ENCODE data around the gene AHNAK.
"Not testable (repeated sequence)": the region's sequence is repeated elsewhere in the genome, so short reads cannot be mapped to it uniquely, and the experiment has no call there.

Gene AHNAK

GRCh38 chr11:62550478-62550877 lies 3.9 kb upstream of the AHNAK start:
- not testable (repeated sequence) for DNase-seq (ENCODE audit: low read depth)

DNA sequence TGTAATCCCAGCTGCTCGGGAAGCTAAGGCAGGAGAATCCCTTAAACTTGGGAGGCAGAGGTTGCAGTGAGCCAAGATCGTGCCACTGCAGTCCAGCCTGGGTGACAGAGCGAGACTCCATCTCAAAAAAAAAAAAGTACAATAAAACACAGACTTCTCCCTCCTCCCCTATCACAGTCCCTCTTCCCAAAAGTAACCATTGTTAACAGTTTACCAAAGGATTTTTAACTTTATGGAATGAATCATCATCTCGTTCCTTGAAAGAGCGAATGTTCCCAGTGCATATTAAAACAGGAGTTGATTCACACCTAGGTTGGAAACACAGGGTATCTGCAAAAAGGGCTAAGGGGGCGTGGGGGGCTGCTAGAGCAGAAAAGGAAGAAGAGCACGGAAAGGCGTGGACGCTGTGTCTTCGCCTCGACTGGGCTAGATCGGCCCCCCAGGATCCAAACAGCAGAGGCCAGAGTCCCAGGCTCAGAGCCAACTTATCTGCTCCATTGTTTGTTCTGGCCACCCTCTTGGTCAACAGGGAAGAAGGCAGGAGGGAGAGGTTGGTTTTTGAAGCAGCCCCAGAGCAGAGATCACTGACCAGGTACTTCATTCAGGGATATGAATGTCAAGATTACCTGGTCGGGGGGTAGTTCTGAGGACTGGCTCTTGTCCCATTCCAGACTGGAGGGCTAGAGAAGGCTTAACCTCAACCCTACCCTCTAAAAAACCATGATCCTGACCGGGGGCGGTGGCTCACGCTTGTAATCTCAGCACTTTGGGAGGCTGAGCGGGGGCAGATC lies 2.1 kb upstream of the AHNAK start:
- no peak for DNase-seq (ENCODE audit: low read depth)

DNA sequence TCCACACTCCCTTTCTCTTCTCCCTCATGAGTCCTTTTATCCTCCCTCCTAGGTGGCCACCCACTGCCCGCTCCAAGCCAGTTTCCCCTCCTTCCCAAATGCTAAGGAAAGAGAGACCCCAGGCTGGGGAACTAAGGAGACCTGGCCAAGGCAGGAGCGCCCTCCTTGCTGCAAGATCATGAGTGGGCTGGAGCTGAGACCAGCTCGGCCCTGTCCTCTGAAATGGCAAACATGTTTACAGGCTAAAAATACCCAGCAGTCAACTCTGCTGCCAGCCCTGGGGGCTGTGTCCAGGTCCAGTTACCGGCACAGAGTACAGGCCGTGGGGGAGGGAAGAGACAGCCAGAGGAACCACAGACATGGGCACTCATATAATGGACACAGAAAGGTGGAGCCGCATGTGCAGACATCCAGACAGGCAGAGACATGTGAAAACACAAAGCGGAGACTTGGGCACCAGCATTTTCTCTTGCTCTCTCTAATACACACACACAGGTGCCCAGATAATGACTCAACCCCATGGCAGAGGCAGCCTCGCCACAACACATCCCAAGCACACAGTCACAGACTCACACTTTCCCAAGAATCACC lies 1.2 kb upstream of the AHNAK start:
- DNase-seq (ENCODE audit: low read depth): no peak

DNA sequence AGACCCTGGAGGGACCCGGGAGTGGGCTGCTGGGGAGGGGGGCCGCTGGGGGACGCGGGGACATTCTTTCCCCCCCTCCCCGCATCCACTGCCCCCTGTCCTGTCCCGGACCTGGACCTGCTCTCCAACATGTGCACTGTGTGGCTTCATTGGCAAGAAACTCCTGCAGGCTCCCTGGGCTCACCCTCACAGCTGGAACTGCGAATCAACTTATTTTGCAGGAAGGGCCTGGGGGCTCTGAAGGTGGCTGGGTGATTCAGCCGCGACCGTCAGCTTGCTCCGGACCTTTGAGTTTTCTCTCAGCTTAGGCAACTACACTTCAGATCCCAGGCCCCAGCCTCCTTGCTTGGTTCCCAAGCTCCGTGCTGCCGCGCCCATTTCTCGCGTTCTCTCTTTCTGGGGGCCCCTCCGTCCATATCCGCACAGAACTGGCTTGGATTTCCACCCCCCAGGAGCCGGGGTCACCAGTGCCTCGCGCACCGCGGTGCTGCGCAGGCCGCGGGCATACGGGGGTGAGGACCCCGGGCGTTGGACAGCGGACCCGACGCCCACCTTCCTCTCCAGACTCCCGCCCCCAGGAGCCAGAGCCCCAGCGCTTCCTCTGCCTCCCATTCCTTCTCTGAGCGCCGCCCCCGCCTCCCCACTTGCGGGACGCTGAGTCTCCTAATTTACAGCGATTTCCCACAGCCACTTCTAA lies 471 bp upstream of the AHNAK start:
- DNase-seq (ENCODE audit: low read depth): peak; percentile 84

GRCh38 chr11:62545437-62546243 lies 966 bp downstream of the AHNAK start:
- DNase-seq (ENCODE audit: low read depth): peak; percentile 94

DNA sequence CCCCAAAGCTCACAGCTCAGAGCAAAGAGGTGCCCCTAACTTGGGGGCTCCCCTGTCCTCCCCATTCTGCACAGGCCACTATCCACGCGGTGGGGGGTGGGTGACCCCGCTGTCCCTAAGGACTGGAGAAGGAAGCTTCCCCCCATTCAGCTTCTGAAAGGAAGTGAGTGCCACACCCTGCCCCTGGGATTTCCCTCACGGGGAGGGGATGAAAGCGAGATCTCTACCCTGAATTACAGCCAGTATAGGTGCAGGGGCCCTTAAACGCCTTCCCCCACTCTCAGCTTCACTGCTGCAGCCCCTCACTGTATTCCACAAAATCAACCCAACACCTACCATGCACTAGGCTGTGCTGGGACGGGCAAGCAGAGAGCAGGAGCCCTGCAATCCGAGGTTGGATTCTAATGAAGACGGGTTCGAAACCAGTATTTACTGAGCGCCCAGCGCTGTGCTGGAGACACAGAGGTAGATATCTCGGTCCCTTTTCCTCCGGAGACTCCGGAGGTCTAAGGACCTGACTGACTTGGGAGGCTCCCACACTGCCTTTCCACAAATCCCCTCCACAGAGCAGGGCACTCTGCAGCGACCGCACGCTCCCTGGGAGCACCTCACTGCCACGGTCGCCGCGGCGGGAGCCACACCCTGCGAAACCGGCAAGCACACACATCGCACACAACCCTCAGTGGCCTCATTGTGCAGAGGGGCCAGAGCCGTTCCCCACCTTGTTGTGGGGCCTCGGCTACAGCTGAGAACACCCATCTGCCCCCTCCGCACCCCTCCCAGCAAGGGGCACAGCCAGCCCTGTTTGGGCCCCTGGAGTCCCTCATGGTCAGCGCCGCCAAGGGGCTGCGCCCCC lies 1.8 kb downstream of the AHNAK start:
- peak; percentile 58 for DNase-seq (ENCODE audit: low read depth)

DNA sequence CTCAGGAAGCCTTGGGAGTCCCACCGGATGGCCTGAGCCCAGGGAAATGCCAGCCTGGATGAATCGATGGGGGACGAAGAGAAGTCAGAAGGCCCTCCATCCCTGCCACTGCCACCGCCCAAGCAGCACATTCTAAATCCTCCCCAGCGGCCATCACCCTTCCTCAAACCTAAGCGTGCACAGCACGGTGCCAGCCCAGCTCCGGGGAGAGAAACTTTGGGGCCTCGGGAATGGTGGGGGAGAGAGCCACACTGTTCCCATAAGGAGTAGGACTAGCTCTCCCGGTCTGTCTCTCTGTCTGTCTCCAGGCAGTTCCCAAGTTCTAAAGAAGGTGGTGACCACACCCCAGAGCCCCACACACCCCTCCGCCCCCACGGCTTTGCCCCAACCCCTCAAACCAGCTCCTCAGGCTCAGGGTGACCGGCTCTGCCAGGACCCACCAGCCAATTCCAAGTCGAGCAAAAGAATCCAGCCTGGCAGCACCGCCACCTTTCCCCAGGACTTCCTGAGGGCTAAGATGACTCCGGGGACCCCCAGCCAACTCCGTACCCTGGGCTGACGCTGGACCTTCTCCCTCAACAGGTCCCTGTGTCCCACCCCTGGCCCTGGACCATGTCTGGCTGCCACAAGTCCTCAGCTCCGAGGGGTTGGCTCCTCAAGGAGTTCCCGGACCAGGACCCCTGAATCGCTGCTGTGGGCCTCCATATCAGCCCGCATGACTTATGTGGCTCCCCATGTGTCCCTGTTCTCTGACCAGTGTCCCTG lies 2.7 kb downstream of the AHNAK start:
- DNase-seq (ENCODE audit: low read depth): peak; percentile 47

GRCh38 chr11:62542750-62543567 lies 3.6 kb downstream of the AHNAK start:
- DNase-seq (ENCODE audit: low read depth): peak; percentile 83

- no peak for DNase-seq (ENCODE audit: low read depth)
Observed at GRCh38 chr11:62542111-62542745, 4.4 kb downstream of the AHNAK start.

- DNase-seq (ENCODE audit: low read depth): peak; percentile 35
Observed at GRCh38 chr11:62540804-62541701, 5.6 kb downstream of the AHNAK start.

DNA sequence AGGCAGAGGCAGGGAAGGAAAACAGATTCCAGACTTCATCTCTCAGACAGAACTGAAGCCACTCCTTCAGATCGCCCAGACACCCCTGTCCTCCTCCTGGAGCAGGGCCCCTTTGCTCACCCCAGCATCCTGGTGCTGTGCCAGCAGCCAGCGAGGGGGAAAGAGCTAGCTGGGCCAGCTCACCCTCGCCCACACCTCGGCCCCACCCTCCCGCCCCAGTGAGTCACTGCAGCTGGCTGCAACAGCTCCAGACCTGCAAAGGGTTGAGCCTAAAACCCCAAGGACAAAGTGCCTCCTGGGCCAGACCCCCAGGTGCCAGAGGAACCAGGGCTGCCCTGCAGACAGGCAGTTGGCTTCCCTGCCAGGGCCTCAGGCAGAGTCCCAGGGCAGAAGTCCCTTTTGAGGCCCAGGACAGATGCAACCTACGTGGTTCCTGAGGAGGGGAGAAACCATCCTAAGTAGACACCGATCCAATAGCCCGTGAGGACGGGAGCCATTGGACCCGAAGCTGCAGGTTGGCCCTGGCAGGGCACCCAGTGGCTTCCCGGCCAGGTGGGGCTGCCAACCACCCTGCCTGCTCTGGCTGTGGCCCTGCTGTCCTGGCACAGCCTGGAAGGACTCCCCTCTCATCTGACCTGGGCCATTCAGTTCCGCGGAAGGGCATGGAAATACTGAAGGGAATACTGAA lies 7.2 kb downstream of the AHNAK start:
- peak; percentile 90 for DNase-seq (ENCODE audit: low read depth)

DNA sequence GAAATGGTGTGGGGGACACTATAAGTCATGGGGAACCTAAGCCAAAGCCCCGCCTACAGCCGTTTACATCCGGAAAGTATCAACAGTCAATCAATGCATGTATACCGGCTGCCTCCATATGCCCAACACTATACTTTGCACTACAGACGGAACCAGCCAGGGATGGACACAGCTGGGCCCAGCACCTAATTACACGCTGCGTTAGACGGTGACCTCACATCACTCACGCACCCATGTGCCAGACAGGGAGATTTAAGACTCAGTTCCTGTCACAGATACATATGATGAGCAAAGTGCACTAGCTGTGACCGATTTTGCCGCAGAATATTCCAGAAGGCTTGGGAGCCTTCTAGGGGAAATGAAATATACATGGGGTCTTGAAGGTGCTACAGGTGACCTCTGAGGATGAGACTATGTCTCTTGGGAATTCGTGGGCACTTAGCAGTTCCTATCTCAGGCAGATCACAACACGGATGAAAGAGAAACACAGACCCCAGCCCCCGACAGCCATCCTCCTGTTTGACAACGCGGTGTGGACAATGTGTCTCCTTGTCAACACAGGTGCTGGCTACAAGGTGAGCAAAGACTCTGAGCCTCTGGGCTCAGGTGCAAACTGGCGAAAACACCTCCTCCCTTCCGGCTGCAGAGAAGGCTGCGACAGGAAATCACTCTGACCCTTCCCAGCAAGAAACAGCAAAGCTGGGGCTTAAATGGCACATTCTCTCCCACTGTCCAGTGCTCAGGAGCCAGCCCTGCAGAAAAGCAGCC lies 8.0 kb downstream of the AHNAK start:
- no peak for DNase-seq (ENCODE audit: low read depth)

DNA sequence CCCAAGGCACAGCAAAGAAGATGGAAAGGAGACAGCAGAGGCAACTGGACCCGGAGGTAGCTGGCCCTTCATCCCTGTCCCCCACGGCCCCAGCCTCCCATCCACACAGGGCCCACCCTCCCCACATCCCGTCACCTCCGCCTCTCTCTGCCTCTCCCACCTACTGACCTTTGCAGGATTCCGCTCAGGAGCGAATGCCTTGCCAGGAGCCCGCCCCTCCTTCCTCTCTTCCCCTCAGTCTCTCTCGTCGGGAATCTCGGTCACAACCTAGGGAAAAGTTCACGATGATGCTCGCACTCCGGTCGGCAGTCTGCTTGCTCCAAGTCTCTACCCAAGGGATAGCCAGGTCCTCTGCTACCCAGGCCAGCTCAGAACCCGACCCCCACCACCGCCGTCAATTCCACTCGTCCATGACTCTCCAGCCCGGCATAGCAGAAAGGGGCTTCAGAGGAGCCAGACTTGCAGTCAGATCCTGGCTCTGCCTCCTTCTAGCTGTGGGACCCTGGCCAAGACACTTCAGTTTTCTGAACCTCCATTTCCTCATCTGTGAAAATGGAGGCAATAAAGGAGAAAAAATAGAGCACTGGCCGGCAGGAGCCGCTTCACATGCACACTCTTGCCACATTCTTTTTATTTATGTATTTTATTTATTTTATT lies 10.2 kb downstream of the AHNAK start:
- no peak for DNase-seq (ENCODE audit: low read depth)

GRCh38 chr11:62535802-62536201 lies 10.8 kb downstream of the AHNAK start:
- no peak for DNase-seq (ENCODE audit: low read depth)

DNA sequence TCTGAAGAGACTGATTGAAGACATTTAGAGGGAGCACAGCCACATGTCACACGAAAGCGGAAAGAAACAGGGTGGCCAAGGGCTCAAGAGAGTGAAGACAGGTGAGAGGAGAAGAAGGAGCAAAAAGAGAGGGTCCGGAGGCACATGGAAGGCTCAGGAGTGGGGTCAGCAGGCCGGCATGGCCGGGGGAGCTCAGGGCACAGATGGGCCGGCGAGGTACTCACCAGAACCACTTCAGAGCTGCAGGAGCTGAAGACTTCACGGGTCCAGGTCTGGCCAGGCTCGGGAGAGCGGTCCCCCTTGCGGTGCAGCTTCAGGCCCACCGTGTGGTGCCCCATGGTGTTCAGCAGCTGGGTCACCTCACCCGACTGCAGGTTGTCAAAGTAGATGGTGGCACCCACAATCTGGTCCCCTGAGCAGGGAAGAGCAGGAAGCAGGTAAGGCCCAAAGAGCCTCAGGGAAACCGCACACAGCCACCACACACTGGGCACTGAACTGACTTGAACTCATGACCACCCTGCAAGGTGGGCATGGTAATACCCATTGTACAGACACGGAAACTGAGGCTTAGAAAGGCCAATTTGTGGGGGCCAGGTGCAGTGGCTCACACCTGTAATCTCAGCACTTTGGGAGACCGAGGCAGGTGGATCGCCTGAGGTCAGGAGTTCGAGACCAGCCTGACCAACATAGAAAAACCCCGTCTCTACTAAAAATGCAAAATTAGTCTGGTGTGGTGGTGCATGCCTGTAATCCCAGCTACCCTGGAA lies 11.6 kb downstream of the AHNAK start:
- no peak for DNase-seq (ENCODE audit: low read depth)
